NCI-H526 (cell line): Measurements from ENCODE around the gene OR2AE1.
"Not testable (repeated sequence)": the region's sequence is repeated elsewhere in the genome, so short reads cannot be mapped to it uniquely, and the experiment has no call there.

Experiments used
- DNase-seq, 2 experiments: peaks; one replicate each; lab custom pipeline; 2025; lab: John Stamatoyannopoulos, UW

The OR2AE1 gene

GRCh38 chr7:99876933-99877332 lies at the start of gene OR2AE1:
Gene OR2AE1, minus strand, starts transcription at chr7:99877033. Its CDS starts 0 bp downstream, at chr7:99877033.
- no peak for DNase-seq

GRCh38 chr7:99926321-99926720 lies 49.5 kb upstream of the OR2AE1 start:
- no peak for DNase-seq

- DNase-seq: no peak
These were observed 46.4 kb upstream of the OR2AE1 start for GRCh38 chr7:99923200-99923599.

GRCh38 chr7:99920149-99920548 lies 43.3 kb upstream of the OR2AE1 start:
- no peak for DNase-seq

GRCh38 chr7:99919814-99920112 lies 42.9 kb upstream of the OR2AE1 start:
- DNase-seq: no peak

GRCh38 chr7:99918959-99919813 lies 42.4 kb upstream of the OR2AE1 start, which contains the start of gene TRIM4:
Gene TRIM4, minus strand, starts transcription at chr7:99919530. Its CDS starts 129 bp downstream, at chr7:99919401.
- DNase-seq: peak; percentile 82 to 97

GRCh38 chr7:99910976-99911375 lies 34.1 kb upstream of the OR2AE1 start:
- no peak for DNase-seq

GRCh38 chr7:99901581-99901980 lies 24.7 kb upstream of the OR2AE1 start:
- DNase-seq: no peak

- DNase-seq: no peak
These were observed 23.1 kb upstream of the OR2AE1 start for GRCh38 chr7:99899830-99900519.

GRCh38 chr7:99898836-99899235 lies 22.0 kb upstream of the OR2AE1 start:
- DNase-seq: no peak

- no peak for DNase-seq
These were observed 21.2 kb upstream of the OR2AE1 start for GRCh38 chr7:99898023-99898357.

- DNase-seq: no peak
These were observed 20.6 kb upstream of the OR2AE1 start for GRCh38 chr7:99897322-99898022.

GRCh38 chr7:99894738-99895137 lies 17.9 kb upstream of the OR2AE1 start:
- no peak for DNase-seq

- no peak for DNase-seq
These were observed 16.4 kb upstream of the OR2AE1 start for GRCh38 chr7:99893280-99893679.

- not testable (repeated sequence) for DNase-seq
These were observed 13.5 kb upstream of the OR2AE1 start for GRCh38 chr7:99890348-99890747.

GRCh38 chr7:99888366-99888765 lies 11.5 kb upstream of the OR2AE1 start:
- DNase-seq: not testable (repeated sequence)

GRCh38 chr7:99881370-99881769 lies 4.5 kb upstream of the OR2AE1 start:
- no peak for DNase-seq

- DNase-seq: no peak
These were observed 342 bp downstream of the OR2AE1 start for GRCh38 chr7:99876491-99876890.

- DNase-seq: no peak
These were observed 8.6 kb downstream of the OR2AE1 start for GRCh38 chr7:99868246-99868645.

GRCh38 chr7:99867477-99867876 lies 9.4 kb downstream of the OR2AE1 start:
- DNase-seq: not testable (repeated sequence)

- DNase-seq: no peak
These were observed 12.9 kb downstream of the OR2AE1 start for GRCh38 chr7:99863847-99864440.
